Measurements from ENCODE around the gene EN2.

DNA sequence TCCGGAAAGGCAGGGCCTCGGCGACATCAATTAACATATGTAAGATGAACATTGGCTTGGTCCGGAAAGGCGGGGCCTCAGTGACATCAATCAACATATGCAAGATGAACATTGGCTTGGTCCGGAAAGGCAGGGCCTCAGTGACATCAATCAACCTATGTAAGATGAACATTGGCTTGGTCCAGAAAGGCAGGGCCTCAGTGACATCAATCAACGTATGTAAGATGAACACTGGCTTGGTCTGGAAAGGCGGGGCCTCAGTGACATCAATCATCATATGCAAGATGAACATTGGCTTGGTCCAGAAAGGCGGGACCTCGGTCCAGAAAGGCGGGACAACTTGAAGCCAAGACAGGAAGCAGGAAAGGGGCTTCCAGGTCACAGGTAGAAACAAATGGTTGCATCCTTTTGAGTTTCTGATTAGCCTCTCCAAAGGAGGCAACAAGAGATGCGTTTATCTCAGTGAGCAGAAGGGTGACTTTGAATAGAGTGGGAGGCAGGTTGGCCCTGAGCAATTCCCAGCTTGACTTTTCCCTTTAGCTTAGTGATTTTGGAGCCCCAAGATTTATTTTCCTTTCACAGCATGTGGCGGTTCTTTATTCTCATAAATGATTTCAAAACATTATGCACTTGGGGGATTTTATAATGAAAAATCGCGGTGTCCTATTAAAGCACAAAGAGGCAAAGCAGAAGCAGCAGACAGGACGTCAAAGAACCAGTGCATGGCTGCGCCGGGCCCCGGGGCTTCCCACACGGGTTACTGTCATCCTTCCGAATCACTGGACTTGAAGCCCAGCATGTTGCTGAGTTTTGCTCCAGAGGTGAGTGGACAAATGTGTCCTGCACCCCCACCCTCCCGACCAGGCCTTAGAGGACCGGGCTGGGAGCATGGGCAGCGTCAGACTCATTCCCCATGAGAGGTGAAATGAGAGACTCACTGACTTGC lies 43.1 kb upstream of the EN2 start:
- TF ChIP-seq POLR2AphosphoS5 (IDR thresholded peaks at IDR 0.05) = no peak
- TF ChIP-seq, protein P1, sequence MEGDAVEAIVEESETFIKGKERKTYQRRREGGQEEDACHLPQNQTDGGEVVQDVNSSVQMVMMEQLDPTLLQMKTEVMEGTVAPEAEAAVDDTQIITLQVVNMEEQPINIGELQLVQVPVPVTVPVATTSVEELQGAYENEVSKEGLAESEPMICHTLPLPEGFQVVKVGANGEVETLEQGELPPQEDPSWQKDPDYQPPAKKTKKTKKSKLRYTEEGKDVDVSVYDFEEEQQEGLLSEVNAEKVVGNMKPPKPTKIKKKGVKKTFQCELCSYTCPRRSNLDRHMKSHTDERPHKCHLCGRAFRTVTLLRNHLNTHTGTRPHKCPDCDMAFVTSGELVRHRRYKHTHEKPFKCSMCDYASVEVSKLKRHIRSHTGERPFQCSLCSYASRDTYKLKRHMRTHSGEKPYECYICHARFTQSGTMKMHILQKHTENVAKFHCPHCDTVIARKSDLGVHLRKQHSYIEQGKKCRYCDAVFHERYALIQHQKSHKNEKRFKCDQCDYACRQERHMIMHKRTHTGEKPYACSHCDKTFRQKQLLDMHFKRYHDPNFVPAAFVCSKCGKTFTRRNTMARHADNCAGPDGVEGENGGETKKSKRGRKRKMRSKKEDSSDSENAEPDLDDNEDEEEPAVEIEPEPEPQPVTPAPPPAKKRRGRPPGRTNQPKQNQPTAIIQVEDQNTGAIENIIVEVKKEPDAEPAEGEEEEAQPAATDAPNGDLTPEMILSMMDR (IDR thresholded peaks at IDR 0.05) = no peak
- TF ChIP-seq POLR2A (IDR thresholded peaks at IDR 0.05; ENCODE audit: low read depth) = no peak
- TF ChIP-seq EP300 (IDR thresholded peaks at IDR 0.05) = no peak
